Transverse colon (tissue), 4 donors: ENCODE data around the gene SLC43A3. TPM values are rescaled to one million over a fixed set of nuclear protein-coding genes. Genes with fewer than 3 reads are reported as not detected.
A peak's percentile ranks its signal among the peaks of the same experiment; 100 is the strongest.

ENCODE experiments used
- DNase-seq: peaks from one replicate; pipeline ENCODE4 v3.0.0-alpha.2; 2019
- H3K27ac ChIP-seq, 4 donors: fragments of 200-600 bp; sonication (generic); 2 replicates each; pipeline ENCODE4 v1.5.1; 2016 to 2018; ENCODE audit warnings: inconsistent platforms in 4 of 4
- H3K27me3 ChIP-seq: fragments of 200-600 bp; sonication (generic); 2 replicates; pipeline ENCODE4 v1.5.1; 2017; ENCODE audit warnings: inconsistent platforms
- H3K36me3 ChIP-seq, 4 donors: fragments of 200-600 bp; sonication (generic); 2 replicates each; pipeline ENCODE4 v1.5.1; 2017 to 2019; ENCODE audit warnings: inconsistent platforms in 4 of 4
- H3K4me1 ChIP-seq, 4 donors: fragments of 200-600 bp; sonication (generic); 2 replicates each; pipeline ENCODE4 v1.5.1; 2017 to 2020; ENCODE audit warnings: inconsistent platforms in 4 of 4
- H3K4me3 ChIP-seq, 4 donors: fragments of 200-600 bp; sonication (generic); 1 replicate in 1 of 4; 2 replicates in 3 of 4; pipeline versions ENCODE4 v1.5.1 to v1.6.1; 2017 to 2019; ENCODE audit warnings: inconsistent platforms in 4 of 4
- H3K9me3 ChIP-seq, 2 donors: fragments of 200-600 bp; sonication (generic); 2 replicates each; pipeline ENCODE4 v1.5.1; 2017 to 2019; ENCODE audit warnings: inconsistent platforms in 2 of 2
- EP300 ChIP-seq: sonication (generic); formaldehyde crosslinking; IDR thresholded peaks from one replicate; pipeline ENCODE4 v1.6.1; 2017; ENCODE audit warnings: antibody characterized with exemption, low read depth
- POLR2A ChIP-seq: fragments of 450-650 bp; IDR thresholded peaks from one replicate; pipeline ENCODE4 v1.6.1; 2016; ENCODE audit warnings: antibody characterized with exemption, mild to moderate bottlenecking, moderate library complexity
- POLR2AphosphoS5 ChIP-seq, 3 donors: sonication (generic); formaldehyde crosslinking; IDR thresholded peaks; one replicate each; pipeline ENCODE4 v1.6.1; 2016; ENCODE audit warnings: antibody characterized with exemption in 3 of 3
- WGBS, 2 donors: methylation state at CpG; one replicate each; pipeline ENCODE4 v1.1.5; 2018; ENCODE audit warnings: low coverage in 1 of 2; 5-methylcytosine and 5-hydroxymethylcytosine counted together
- in situ Hi-C, 4 donors: fragments of 200-750 bp; cut with MboI; loops; one replicate each; pipeline versions ENCODE4 v1.15.0 to v1.15.1; 2017; ENCODE audit warnings: low sequenced_read_pairs in 3 of 4, low pct_ligation_motif_present in 1 of 4, low pct_unique_long_range_greater_than_20kb in 1 of 4
- intact Hi-C: fragments of 100-400 bp; cut with DNase I; formaldehyde crosslinking; loops from one replicate; pipeline ENCODE4 v1.15.1; 2023; ENCODE audit warnings: low total_unique reads
- total RNA-seq, 4 donors: library from RNA; depleted of rRNA; stranded (reverse); fragments of >200 nt; gene quantifications; one replicate each; pipeline ENCODE4 v1.1.0, GENCODE V29; 2016
- TF ChIP-seq, protein P1 (sequence below), 5 experiments: fragments of 200-600 bp in 3 of 5; fragments of 450-650 bp in 2 of 5; sonication (generic) in 3 of 5; IDR thresholded peaks; 1 replicate in 2 of 5; 2 replicates in 3 of 5; pipeline ENCODE4 v1.5.1; 2016 to 2017; ENCODE audit warnings: antibody characterized with exemption in 5 of 5, inconsistent platforms in 3 of 5, mild to moderate bottlenecking in 2 of 5, moderate library complexity in 1 of 5

SLC43A3 gene
- total RNA-seq, 4 donors from 2014 or later = 6.0 to 35.9 (median 19.4) TPM

DNA sequence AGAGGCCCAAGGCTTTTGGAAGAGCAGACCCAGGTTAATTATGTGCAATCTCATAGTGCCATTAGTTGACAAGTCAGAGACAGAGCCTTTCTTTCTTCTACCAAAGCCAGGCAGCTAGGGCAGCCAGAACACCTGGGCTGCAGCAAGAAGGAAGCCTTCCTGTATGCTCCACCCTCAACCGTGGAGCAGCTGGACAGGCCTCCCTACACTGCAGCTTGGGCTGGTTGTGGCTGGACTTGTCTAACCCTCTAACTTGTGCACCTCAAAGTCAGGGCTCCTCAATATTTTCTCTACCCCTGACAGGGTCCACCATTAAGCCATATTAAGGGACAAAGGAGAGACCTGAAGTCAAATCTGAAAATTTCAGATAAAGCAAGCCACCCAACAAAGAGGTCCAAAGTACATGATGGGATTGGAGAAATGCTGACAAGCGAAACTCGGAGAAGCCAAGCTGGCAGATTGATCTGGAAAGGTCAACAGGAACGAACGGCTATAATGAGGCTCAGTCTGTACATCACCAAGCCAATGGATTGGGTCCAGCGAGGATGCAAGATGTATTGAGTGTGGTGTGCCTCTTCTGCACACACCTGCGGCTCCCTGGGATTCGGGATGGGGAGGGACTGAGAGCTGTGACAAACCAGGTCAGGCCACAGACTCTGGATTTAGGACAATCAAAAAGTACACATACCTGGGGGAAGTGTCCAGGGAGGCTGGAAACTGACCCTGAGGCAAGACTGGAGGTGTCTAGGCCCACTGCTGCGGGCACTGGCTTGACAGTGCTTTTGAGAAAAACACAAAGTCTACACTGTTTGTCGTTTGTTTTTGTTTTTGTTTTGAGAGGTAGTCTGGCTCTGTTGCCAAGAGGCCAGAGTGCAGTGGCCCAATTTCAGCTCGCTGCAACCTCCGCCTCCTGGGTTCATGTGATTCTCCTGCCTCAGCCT is 11.7 kb upstream of the SLC43A3 start:
- Histone ChIP-seq H3K27me3 (no peaks in the 10 kb centered on the region), H3K4me3 (no peak overlapping the region), H3K27ac (no peak overlapping the region), H3K9me3 (no peaks in the 10 kb centered on the region), H3K36me3 (no peaks in the 10 kb centered on the region), H3K4me1 (peaks cover 0 to 8% (median 2%) of the 10 kb centered on the region in 4 donors)
- DNase-seq = no peak
- intact Hi-C loops = loop anchor here (2.0 kb wide), 1 partner anchor 24 kb away; no protein-coding TSS in a partner anchor
- WGBS, 2 donors = 67 to 68% methylated on average over 4 to 12 of the region's 12 CpGs
- in situ Hi-C loops = no loop called here
- TF ChIP-seq POLR2A = no peak
- TF ChIP-seq POLR2AphosphoS5 (IDR thresholded peaks at IDR 0.05) = no peak
- TF ChIP-seq, protein P1, sequence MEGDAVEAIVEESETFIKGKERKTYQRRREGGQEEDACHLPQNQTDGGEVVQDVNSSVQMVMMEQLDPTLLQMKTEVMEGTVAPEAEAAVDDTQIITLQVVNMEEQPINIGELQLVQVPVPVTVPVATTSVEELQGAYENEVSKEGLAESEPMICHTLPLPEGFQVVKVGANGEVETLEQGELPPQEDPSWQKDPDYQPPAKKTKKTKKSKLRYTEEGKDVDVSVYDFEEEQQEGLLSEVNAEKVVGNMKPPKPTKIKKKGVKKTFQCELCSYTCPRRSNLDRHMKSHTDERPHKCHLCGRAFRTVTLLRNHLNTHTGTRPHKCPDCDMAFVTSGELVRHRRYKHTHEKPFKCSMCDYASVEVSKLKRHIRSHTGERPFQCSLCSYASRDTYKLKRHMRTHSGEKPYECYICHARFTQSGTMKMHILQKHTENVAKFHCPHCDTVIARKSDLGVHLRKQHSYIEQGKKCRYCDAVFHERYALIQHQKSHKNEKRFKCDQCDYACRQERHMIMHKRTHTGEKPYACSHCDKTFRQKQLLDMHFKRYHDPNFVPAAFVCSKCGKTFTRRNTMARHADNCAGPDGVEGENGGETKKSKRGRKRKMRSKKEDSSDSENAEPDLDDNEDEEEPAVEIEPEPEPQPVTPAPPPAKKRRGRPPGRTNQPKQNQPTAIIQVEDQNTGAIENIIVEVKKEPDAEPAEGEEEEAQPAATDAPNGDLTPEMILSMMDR (IDR thresholded peaks at IDR 0.05) = no peak
- no peak for TF ChIP-seq EP300

DNA sequence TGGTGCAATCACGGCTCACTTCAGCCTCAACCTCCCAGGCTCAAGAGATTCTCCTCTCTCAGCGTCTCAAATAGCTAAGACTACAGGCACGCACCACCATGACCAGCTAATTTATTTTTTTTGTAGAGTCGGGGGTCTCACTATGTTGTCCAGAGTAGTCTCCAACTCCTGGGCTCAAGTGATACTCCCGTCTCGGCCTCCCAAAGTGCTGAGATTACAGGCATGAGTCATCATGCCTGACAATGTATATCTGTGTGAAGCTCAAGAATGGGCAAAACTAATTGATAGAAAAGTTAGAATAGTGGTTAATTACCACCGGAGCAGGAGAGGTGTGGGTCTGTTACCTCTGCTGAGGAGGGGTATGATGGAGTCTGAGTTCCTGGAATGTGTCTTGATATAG is 9.1 kb upstream of the SLC43A3 start:
- peaks cover 0 to 8% (median 2%) of the 10 kb centered on the region in 4 donors for H3K4me1 ChIP-seq
- 92 to 93% methylated on average over 3 to 7 of the region's 7 CpGs for WGBS, 2 donors
- H3K4me3 ChIP-seq = no peak overlapping the region
- no peak for DNase-seq
- no peak overlapping the region for H3K27ac ChIP-seq
- in situ Hi-C loops = no loop called here
- H3K9me3 ChIP-seq = no peaks in the 10 kb centered on the region
- intact Hi-C loops = no loop called here
- TF ChIP-seq EP300 (no peak), POLR2A (no peak), POLR2AphosphoS5 (IDR thresholded peaks at IDR 0.05) (no peak)
- TF ChIP-seq, protein P1 (IDR thresholded peaks at IDR 0.05) = no peak
- no peaks in the 10 kb centered on the region for H3K36me3 ChIP-seq
- no peaks in the 10 kb centered on the region for H3K27me3 ChIP-seq

DNA sequence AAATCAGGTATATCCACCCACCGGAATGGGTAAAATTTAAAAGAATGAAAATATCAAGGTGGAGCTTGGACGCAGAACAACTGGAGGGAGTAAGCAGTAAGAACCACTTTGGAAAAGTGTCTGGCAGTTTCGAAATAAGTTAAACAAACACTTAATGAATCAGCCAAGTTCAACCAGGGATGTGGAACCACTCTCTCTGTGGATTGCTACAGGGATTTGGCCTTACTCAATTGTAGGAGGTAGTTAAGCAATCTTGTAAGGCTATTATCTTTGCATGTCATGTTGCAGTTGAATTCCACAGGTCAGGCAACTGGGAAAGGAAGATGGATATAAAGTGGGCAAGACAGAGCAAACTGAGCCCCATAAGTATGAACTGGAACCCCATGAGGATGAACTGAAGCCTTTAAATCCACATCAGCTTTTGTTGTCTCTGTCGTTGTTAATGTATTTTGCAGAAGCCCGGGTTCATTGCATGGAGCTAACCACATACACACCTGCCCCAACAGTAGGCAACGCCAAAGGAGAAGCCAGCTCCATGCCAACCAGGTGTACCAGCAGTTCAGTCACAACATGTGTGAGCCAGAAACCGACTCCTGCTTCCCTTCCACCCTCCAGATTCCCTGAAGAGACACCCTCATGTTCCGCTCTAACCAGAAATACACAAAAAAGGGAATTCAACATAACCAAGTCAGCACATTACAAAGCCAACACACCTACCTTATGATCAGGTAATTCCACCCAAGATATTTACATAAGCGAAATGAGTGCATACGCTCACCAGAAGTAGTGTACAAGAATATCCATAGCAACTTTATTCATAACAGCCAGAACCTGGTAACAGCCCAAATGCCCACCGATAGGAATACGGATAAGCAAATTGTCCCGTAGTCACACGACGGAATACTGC is 8.0 kb upstream of the SLC43A3 start:
- peak overlapping the region in 1 of 4 donors; percentile 17 for H3K27ac ChIP-seq
- no peaks in the 10 kb centered on the region for H3K27me3 ChIP-seq
- H3K36me3 ChIP-seq = no peaks in the 10 kb centered on the region
- intact Hi-C loops = no loop called here
- WGBS, 2 donors = 70 to 78% methylated on average over 11 to 15 of the region's 15 CpGs
- H3K9me3 ChIP-seq = no peaks in the 10 kb centered on the region
- no peak for DNase-seq
- peaks cover 0 to 12% (median 2%) of the 10 kb centered on the region in 4 donors for H3K4me1 ChIP-seq
- in situ Hi-C loops = no loop called here
- TF ChIP-seq EP300 = peak; percentile 12
- no peak for TF ChIP-seq POLR2A
- peak; percentile 32 to 71 (median 49) for TF ChIP-seq POLR2AphosphoS5 (IDR thresholded peaks at IDR 0.05)
- no peak overlapping the region for H3K4me3 ChIP-seq

DNA sequence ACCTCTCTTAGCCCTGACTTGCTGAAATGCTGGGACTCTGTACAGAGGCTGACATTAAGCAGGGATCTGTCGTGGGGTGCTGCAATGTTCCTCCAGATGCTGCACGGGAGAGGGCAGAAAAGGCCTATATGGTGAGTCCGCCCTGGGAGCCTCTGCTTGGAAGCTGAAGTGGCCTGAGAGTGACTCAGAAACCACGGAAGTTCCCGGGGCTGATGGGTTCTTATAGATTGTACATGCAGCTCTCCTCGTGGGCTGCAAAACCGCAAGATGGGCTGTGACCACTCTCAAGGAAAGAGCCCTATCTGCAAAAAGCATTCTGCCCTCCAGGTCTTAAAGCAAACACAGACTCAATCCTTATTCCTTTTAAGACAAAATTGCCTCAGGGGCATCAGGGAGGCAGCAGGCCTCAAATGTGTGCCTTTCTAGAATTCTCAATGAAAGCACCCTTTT is 5.8 kb upstream of the SLC43A3 start:
- Histone ChIP-seq H3K4me1 (peaks cover 0 to 17% (median 7%) of the 10 kb centered on the region in 4 donors), H3K27ac (peak overlapping the region in 1 of 4 donors; percentile 5), H3K36me3 (no peaks in the 10 kb centered on the region), H3K9me3 (no peaks in the 10 kb centered on the region), H3K27me3 (no peaks in the 10 kb centered on the region), H3K4me3 (no peak overlapping the region)
- in situ Hi-C loops = no loop called here
- DNase-seq = no peak
- intact Hi-C loops = no loop called here
- no peak for TF ChIP-seq POLR2A
- TF ChIP-seq EP300 = no peak
- TF ChIP-seq, protein P1 (IDR thresholded peaks at IDR 0.05) = no peak
- TF ChIP-seq POLR2AphosphoS5 (IDR thresholded peaks at IDR 0.05) = no peak
- 64% methylated on average over 7 of the region's 7 CpGs; no CpG with 5 or more reads in 1 of the 2 donors for WGBS, 2 donors
